ENCODE results near the gene WBP2. TPM values are rescaled to one million over a fixed set of nuclear protein-coding genes. Genes with fewer than 3 reads are reported as not detected.

The WBP2 gene
- polyA plus RNA-seq, 1 donor from 2014 or later: 21.7 TPM

DNA sequence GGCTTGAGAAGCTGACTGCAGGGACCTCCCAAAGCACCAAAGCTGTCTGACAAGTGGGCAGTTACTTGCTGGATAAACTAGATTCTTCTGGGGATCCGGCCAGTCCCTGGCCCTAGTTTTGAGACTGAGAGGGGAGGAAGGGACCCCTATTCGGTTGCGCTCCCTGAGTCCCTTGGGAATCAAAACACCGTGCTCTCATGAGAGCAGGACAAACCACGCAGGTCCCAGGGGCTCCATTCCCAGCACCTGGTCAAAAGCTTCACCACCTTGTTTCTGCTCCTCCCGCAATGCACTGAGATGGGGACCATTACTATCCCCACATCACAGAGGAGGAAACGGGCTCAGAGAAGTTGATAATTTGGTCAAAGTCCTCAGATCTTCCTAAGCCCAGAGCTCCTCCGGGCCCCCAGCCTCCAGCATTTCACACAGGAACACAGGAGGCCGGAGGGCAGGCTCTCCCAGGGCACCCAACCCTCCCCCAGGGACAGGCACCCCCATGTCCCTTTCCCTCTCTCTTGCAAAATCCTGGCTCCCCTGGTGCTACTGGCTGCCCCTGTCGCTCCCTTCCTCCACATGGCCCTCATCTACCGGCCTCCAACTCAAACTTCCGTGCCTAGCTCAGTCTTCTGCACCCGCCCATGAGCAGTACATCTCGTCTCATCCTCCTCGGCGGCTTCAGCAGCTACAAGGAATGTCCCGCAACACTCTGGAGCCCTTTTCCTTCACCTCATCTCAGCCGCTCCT lies 38.3 kb upstream of the WBP2 start:
- TF ChIP-seq, protein P1, sequence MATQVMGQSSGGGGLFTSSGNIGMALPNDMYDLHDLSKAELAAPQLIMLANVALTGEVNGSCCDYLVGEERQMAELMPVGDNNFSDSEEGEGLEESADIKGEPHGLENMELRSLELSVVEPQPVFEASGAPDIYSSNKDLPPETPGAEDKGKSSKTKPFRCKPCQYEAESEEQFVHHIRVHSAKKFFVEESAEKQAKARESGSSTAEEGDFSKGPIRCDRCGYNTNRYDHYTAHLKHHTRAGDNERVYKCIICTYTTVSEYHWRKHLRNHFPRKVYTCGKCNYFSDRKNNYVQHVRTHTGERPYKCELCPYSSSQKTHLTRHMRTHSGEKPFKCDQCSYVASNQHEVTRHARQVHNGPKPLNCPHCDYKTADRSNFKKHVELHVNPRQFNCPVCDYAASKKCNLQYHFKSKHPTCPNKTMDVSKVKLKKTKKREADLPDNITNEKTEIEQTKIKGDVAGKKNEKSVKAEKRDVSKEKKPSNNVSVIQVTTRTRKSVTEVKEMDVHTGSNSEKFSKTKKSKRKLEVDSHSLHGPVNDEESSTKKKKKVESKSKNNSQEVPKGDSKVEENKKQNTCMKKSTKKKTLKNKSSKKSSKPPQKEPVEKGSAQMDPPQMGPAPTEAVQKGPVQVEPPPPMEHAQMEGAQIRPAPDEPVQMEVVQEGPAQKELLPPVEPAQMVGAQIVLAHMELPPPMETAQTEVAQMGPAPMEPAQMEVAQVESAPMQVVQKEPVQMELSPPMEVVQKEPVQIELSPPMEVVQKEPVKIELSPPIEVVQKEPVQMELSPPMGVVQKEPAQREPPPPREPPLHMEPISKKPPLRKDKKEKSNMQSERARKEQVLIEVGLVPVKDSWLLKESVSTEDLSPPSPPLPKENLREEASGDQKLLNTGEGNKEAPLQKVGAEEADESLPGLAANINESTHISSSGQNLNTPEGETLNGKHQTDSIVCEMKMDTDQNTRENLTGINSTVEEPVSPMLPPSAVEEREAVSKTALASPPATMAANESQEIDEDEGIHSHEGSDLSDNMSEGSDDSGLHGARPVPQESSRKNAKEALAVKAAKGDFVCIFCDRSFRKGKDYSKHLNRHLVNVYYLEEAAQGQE (IDR thresholded peaks at IDR 0.05; ENCODE audit: borderline replicate concordance): no peak
- TF ChIP-seq, protein P2, sequence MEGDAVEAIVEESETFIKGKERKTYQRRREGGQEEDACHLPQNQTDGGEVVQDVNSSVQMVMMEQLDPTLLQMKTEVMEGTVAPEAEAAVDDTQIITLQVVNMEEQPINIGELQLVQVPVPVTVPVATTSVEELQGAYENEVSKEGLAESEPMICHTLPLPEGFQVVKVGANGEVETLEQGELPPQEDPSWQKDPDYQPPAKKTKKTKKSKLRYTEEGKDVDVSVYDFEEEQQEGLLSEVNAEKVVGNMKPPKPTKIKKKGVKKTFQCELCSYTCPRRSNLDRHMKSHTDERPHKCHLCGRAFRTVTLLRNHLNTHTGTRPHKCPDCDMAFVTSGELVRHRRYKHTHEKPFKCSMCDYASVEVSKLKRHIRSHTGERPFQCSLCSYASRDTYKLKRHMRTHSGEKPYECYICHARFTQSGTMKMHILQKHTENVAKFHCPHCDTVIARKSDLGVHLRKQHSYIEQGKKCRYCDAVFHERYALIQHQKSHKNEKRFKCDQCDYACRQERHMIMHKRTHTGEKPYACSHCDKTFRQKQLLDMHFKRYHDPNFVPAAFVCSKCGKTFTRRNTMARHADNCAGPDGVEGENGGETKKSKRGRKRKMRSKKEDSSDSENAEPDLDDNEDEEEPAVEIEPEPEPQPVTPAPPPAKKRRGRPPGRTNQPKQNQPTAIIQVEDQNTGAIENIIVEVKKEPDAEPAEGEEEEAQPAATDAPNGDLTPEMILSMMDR (IDR thresholded peaks at IDR 0.05; ENCODE audit: poor library complexity, severe bottlenecking): no peak
- no peak for TF ChIP-seq EZH2 (IDR thresholded peaks at IDR 0.05; ENCODE audit: borderline replicate concordance, insufficient read depth, low read length, poor library complexity, severe bottlenecking)
- no peak for TF ChIP-seq POLR2AphosphoS5 (IDR thresholded peaks at IDR 0.05)
- TF ChIP-seq TAF1 (IDR thresholded peaks at IDR 0.05; ENCODE audit: low read depth): no peak
- TF ChIP-seq SMC3 (conservative IDR thresholded peaks at IDR 0.05; ENCODE audit: poor library complexity): no peak
- TF ChIP-seq MXI1 (conservative IDR thresholded peaks at IDR 0.05; ENCODE audit: poor library complexity, severe bottlenecking): no peak
- TF ChIP-seq EP300 (conservative IDR thresholded peaks at IDR 0.05; ENCODE audit: poor library complexity, severe bottlenecking): no peak
- TF ChIP-seq RAD21 (conservative IDR thresholded peaks at IDR 0.05): no peak
- H2AFZ ChIP-seq (ENCODE audit: low read depth, low read length): no peak overlapping the region
- no peak overlapping the region for H3K27ac ChIP-seq (ENCODE audit: low read length)
- H3K27me3 ChIP-seq (ENCODE audit: insufficient read depth, low read depth, low read length): no peaks in the 10 kb centered on the region
- no peaks in the 10 kb centered on the region for H3F3A ChIP-seq (ENCODE audit: insufficient read depth, low read length, poor library complexity, severe bottlenecking)
- no peak overlapping the region for H3K4me2 ChIP-seq (ENCODE audit: low read length)
- H3K9me3 ChIP-seq (ENCODE audit: low read length): no peaks in the 10 kb centered on the region
- H3K36me3 ChIP-seq (ENCODE audit: insufficient read depth, low read length): no peaks in the 10 kb centered on the region
- H3K4me3 ChIP-seq (ENCODE audit: low read length): no peak overlapping the region
- no peak overlapping the region for H3K9ac ChIP-seq (ENCODE audit: low read length)
- no peaks in the 10 kb centered on the region for H3K79me2 ChIP-seq (replicated peaks; ENCODE audit: insufficient read depth, low read length)
- no peaks in the 10 kb centered on the region for H4K20me1 ChIP-seq (ENCODE audit: insufficient read depth)
- no peaks in the 10 kb centered on the region for H3K9me2 ChIP-seq (ENCODE audit: insufficient read depth, low read length)

DNA sequence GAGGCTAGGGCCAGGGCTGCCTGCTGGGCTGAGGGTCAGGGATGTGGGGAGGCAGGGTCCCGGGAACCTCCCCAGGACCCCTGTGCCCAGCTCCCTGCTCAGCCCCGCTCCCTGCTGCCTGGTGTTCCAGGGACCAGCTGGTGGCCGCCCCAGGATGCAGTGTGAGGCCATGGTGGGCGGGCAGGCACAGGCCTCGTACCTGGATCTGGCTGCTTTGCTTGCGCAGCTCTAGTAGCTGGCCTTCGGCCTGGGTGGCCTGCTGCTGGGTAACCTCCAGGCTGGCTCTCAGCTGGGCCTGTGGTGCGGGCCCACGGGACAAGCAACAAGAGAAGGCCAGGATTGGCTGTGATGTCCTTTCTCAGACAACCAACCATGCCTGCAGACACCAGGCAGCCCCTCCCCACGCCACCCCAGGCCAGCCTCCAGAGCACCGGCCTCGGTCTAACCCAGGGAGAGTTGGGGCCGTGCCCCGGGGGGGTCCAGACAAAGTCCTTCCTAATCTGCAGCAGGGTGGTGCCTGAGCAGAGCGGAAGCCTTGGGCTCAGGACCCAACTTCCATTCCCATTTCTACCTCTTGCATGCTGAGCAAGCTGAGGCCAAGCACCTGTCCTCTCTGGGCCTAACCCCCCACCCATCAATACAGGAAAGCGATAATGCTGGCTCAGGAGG lies 37.6 kb upstream of the WBP2 start:
- TF ChIP-seq TAF1 (IDR thresholded peaks at IDR 0.05; ENCODE audit: low read depth) (no peak), POLR2AphosphoS5 (IDR thresholded peaks at IDR 0.05) (no peak), EZH2 (IDR thresholded peaks at IDR 0.05; ENCODE audit: borderline replicate concordance, insufficient read depth, low read length, poor library complexity, severe bottlenecking) (no peak), MXI1 (conservative IDR thresholded peaks at IDR 0.05; ENCODE audit: poor library complexity, severe bottlenecking) (no peak), RAD21 (conservative IDR thresholded peaks at IDR 0.05) (no peak), SMC3 (conservative IDR thresholded peaks at IDR 0.05; ENCODE audit: poor library complexity) (no peak), EP300 (conservative IDR thresholded peaks at IDR 0.05; ENCODE audit: poor library complexity, severe bottlenecking) (no peak)
- TF ChIP-seq, protein P2 (IDR thresholded peaks at IDR 0.05; ENCODE audit: poor library complexity, severe bottlenecking): no peak
- TF ChIP-seq, protein P1 (IDR thresholded peaks at IDR 0.05; ENCODE audit: borderline replicate concordance): no peak
- Histone ChIP-seq H3K36me3 (ENCODE audit: insufficient read depth, low read length) (no peaks in the 10 kb centered on the region), H4K20me1 (ENCODE audit: insufficient read depth) (no peaks in the 10 kb centered on the region), H3K79me2 (replicated peaks; ENCODE audit: insufficient read depth, low read length) (no peaks in the 10 kb centered on the region), H3K9me2 (ENCODE audit: insufficient read depth, low read length) (no peaks in the 10 kb centered on the region), H2AFZ (ENCODE audit: low read depth, low read length) (no peak overlapping the region), H3F3A (ENCODE audit: insufficient read depth, low read length, poor library complexity, severe bottlenecking) (no peaks in the 10 kb centered on the region), H3K4me3 (ENCODE audit: low read length) (no peak overlapping the region), H3K4me2 (ENCODE audit: low read length) (no peak overlapping the region), H3K27ac (ENCODE audit: low read length) (no peak overlapping the region), H3K9ac (ENCODE audit: low read length) (no peak overlapping the region), H3K9me3 (ENCODE audit: low read length) (no peaks in the 10 kb centered on the region), H3K27me3 (ENCODE audit: insufficient read depth, low read depth, low read length) (no peaks in the 10 kb centered on the region)
